IMR-90 (cell line): ENCODE results near the gene RGPD4. TPM values are rescaled to one million over a fixed set of nuclear protein-coding genes. Genes with fewer than 3 reads are reported as not detected.

Experiments
- ATAC-seq: fragments of 200-7000 bp; cut with Tn5 transposase; 2 replicates; pipeline ENCODE4 v1.9.1; 2020; ENCODE audit warnings: low read depth, mild to moderate bottlenecking, moderate library complexity
- BruUV-seq: library from RNA; stranded (reverse); fragments of 400-500 nt; replicated peaks from 2 replicates; lab custom pipeline; 2021; lab: Mats Ljungman, UMichigan
- CTCF ChIA-PET: fragments of 300-600 bp; formaldehyde crosslinking; extraction: SDS; loops from one replicate; lab custom pipeline; 2021; ENCODE audit warnings: antibody characterized with exemption; lab: Yijun Ruan, JAX
- POLR2A ChIA-PET: fragments of 300-600 bp; sonication (Branson Sonifier 250); formaldehyde crosslinking; loops from one replicate; lab custom pipeline; 2022; ENCODE audit warnings: antibody characterized with exemption; ENCODE audit not compliant: unreplicated experiment; lab: Charles Lee
- DNase-seq: peaks from one replicate; pipeline ENCODE4 v3.0.0; 2013
- H2AFZ ChIP-seq: replicated peaks from 2 replicates; pipeline ENCODE3; 2013; ENCODE audit warnings: low read length, mild to moderate bottlenecking; ENCODE audit not compliant: poor library complexity
- H2AK5ac ChIP-seq: 2 replicates; pipeline ENCODE4 v1.6.1; 2013; ENCODE audit warnings: low read depth, low read length, inconsistent platforms
- H2AK9ac ChIP-seq: replicated peaks from 2 replicates; pipeline ENCODE3; 2013; ENCODE audit warnings: mild to moderate bottlenecking, low read depth, low read length, moderate library complexity; ENCODE audit not compliant: poor library complexity
- H2BK120ac ChIP-seq: 2 replicates; pipeline ENCODE4 v1.6.1; 2013; ENCODE audit warnings: low read depth, low read length, inconsistent platforms
- H2BK15ac ChIP-seq: 3 replicates; pipeline ENCODE4 v1.6.1; 2013; ENCODE audit warnings: low read depth, low read length, inconsistent platforms
- H2BK20ac ChIP-seq: 2 replicates; pipeline ENCODE4 v1.6.1; 2013; ENCODE audit warnings: low read depth, mild to moderate bottlenecking, inconsistent platforms, low read length, moderate library complexity
- H2BK5ac ChIP-seq: 2 replicates; pipeline ENCODE4 v1.6.1; 2013; ENCODE audit warnings: mild to moderate bottlenecking, low read depth, low read length, inconsistent platforms; ENCODE audit not compliant: poor library complexity, severe bottlenecking
- H3K14ac ChIP-seq: replicated peaks from 2 replicates; pipeline ENCODE4 v1.6.1; 2013; ENCODE audit warnings: low read depth, low read length, inconsistent platforms
- H3K18ac ChIP-seq: 2 replicates; pipeline ENCODE4 v1.6.1; 2013; ENCODE audit warnings: low read depth, low read length, control low read depth
- H3K23ac ChIP-seq: 2 replicates; pipeline ENCODE4 v1.6.1; 2013; ENCODE audit warnings: low read depth, low read length, inconsistent platforms
- H3K27ac ChIP-seq: 2 replicates; pipeline ENCODE4 v1.5.1; 2013; ENCODE audit warnings: mild to moderate bottlenecking, control low read depth, low read length; ENCODE audit not compliant: insufficient read depth
- H3K27me3 ChIP-seq: 2 replicates; pipeline ENCODE4 v1.6.1; 2013; ENCODE audit warnings: low read length; ENCODE audit not compliant: control insufficient read depth, insufficient read depth
- H3K36me3 ChIP-seq: 2 replicates; pipeline ENCODE4 v1.6.1; 2013; ENCODE audit warnings: low read length, mixed read lengths; ENCODE audit not compliant: control insufficient read depth, insufficient read depth
- H3K4ac ChIP-seq: 2 replicates; pipeline ENCODE4 v1.6.1; 2013; ENCODE audit warnings: low read depth, low read length, inconsistent platforms
- H3K4me1 ChIP-seq: 2 replicates; pipeline ENCODE4 v1.6.1; 2013; ENCODE audit warnings: low read length, mixed read lengths; ENCODE audit not compliant: control insufficient read depth, insufficient read depth
- H3K4me2 ChIP-seq: 2 replicates; pipeline ENCODE4 v1.6.1; 2013; ENCODE audit warnings: low read depth, mild to moderate bottlenecking, control low read depth, low read length, moderate library complexity
- H3K4me3 ChIP-seq: 2 replicates; pipeline ENCODE4 v1.5.1; 2013; ENCODE audit warnings: low read depth, mild to moderate bottlenecking, control low read depth, low read length, moderate library complexity; ENCODE audit not compliant: insufficient read depth
- H3K56ac ChIP-seq: 2 replicates; pipeline ENCODE4 v1.6.1; 2013; ENCODE audit warnings: low read length, inconsistent platforms; ENCODE audit not compliant: insufficient read depth; ENCODE audit errors: extremely low read depth
- H3K79me1 ChIP-seq, 2 experiments: 2 replicates each; pipeline ENCODE4 v1.6.1; 2013; ENCODE audit warnings: low read length in 2 of 2, inconsistent platforms in 1 of 2, low read depth in 1 of 2
- H3K9ac ChIP-seq: 2 replicates; pipeline ENCODE4 v1.6.1; 2013; ENCODE audit warnings: low read depth, low read length, control low read depth
- H3K9me1 ChIP-seq: 2 replicates; pipeline ENCODE4 v1.6.1; 2013; ENCODE audit warnings: low read length, inconsistent platforms; ENCODE audit not compliant: insufficient read depth
- H3K9me3 ChIP-seq: 2 replicates; pipeline ENCODE4 v1.6.1; 2013; ENCODE audit warnings: low read length; ENCODE audit not compliant: control insufficient read depth, insufficient read depth
- H4K20me1 ChIP-seq: 2 replicates; pipeline ENCODE4 v1.6.1; 2013; ENCODE audit warnings: low read length, inconsistent platforms; ENCODE audit not compliant: insufficient read depth
- H4K5ac ChIP-seq: 2 replicates; pipeline ENCODE4 v1.6.1; 2013; ENCODE audit warnings: mild to moderate bottlenecking, low read depth, low read length, control low read depth
- H4K8ac ChIP-seq, 2 experiments: 2 replicates each; pipeline ENCODE4 v1.6.1; 2013; ENCODE audit warnings: low read depth in 2 of 2, low read length in 2 of 2, control low read depth in 1 of 2, inconsistent platforms in 1 of 2
- H4K91ac ChIP-seq: 2 replicates; pipeline ENCODE4 v1.6.1; 2013; ENCODE audit warnings: low read depth, low read length, inconsistent platforms; ENCODE audit not compliant: insufficient read depth
- CTCF ChIP-seq: conservative IDR thresholded peaks from 2 replicates; pipeline ENCODE4 v1.5.1; 2012; ENCODE audit warnings: mild to moderate bottlenecking, low read depth, low read length, improper control_type of control experiment
- ELK1 ChIP-seq: fragments of 150-350 bp; IDR thresholded peaks from 2 replicates; pipeline ENCODE4 v1.6.1; 2016; ENCODE audit warnings: low read depth, mild to moderate bottlenecking, low read length, moderate library complexity, borderline replicate concordance
- FOS ChIP-seq: fragments of 150-350 bp; IDR thresholded peaks from 2 replicates; pipeline ENCODE4 v1.6.1; 2016; ENCODE audit warnings: low read depth, low read length
- MAFK ChIP-seq: IDR thresholded peaks from 2 replicates; pipeline ENCODE4 v1.6.1; 2012; ENCODE audit warnings: low read depth, low read length, improper control_type of control experiment
- MAZ ChIP-seq: IDR thresholded peaks from 2 replicates; pipeline ENCODE4 v1.6.1; 2012; ENCODE audit warnings: low read depth, mild to moderate bottlenecking, low read length, improper control_type of control experiment, moderate library complexity, borderline replicate concordance
- MXI1 ChIP-seq: IDR thresholded peaks from 2 replicates; pipeline ENCODE4 v1.6.1; 2012; ENCODE audit warnings: low read depth, mild to moderate bottlenecking, low read length, moderate library complexity, borderline replicate concordance
- RAD21 ChIP-seq: IDR thresholded peaks from 2 replicates; pipeline ENCODE4 v1.6.1; 2012; ENCODE audit warnings: low read length, improper control_type of control experiment
- RFX5 ChIP-seq: IDR thresholded peaks from 2 replicates; pipeline ENCODE4 v1.8.0; 2012; ENCODE audit warnings: low read depth, mild to moderate bottlenecking, low read length, moderate library complexity
- SMC3 ChIP-seq: fragments of 150-350 bp; IDR thresholded peaks from 2 replicates; pipeline ENCODE4 v1.6.1; 2016; ENCODE audit warnings: low read depth, mild to moderate bottlenecking, antibody characterized with exemption, low read length, moderate library complexity
- USF2 ChIP-seq: fragments of 150-350 bp; IDR thresholded peaks from 2 replicates; pipeline ENCODE4 v1.6.1; 2017; ENCODE audit warnings: mild to moderate bottlenecking, antibody characterized with exemption, low read length, low read depth
- whole genome bisulfite sequencing, 2 experiments: methylation state at CpG; one replicate each; pipeline versions ENCODE4 v1.1.5 to v1.1.7; 2013; ENCODE audit warnings: missing lambda C conversion rate in 2 of 2; ENCODE audit not compliant: insufficient read length in 1 of 2; ENCODE audit errors: extremely low coverage in 2 of 2; 5-methylcytosine and 5-hydroxymethylcytosine counted together
- dilution Hi-C: fragments of 300-500 bp; cut with HindIII; formaldehyde crosslinking; loops from one replicate; pipeline ENCODE4 v1.14.3; 2018; ENCODE audit warnings: low sequenced_read_pairs; ENCODE audit not compliant: unreplicated experiment
- in situ Hi-C: fragments of 300-500 bp; cut with MboI; formaldehyde crosslinking; loops from 3 replicates; pipeline ENCODE4 v1.14.3; 2019; ENCODE audit warnings: low sequenced_read_pairs, inconsistent platforms, mixed read lengths
- intact Hi-C: fragments of 100-400 bp; cut with micrococcal nuclease; formaldehyde crosslinking; loops from 2 replicates; pipeline ENCODE4 v1.10.0; 2022
- polyA plus RNA-seq, 3 experiments: library from polyadenylated mRNA; depleted of rRNA; stranded (reverse); fragments of >200 nt; gene quantifications; 2 replicates each; pipeline ENCODE4 v1.2.3, GENCODE V29; 2012; ENCODE audit warnings: low replicate concordance in 1 of 3
- total RNA-seq: library from RNA; depleted of rRNA; stranded (reverse); fragments of >200 nt; gene quantifications from 2 replicates; pipeline ENCODE4 v1.2.3, GENCODE V29; 2012

The RGPD4 gene
- total and polyA plus RNA-seq, 2 of the 4 experiments (the other 2 are of a cell fraction): not detected

- intact Hi-C loops: loop anchor here (5.0 kb wide), 1 partner anchor 646 kb away; no protein-coding TSS in a partner anchor
- Histone ChIP-seq H3K4ac (no peak overlapping the region), H3K18ac (no peak overlapping the region), H4K91ac (no peak overlapping the region), H3K9me1 (no peaks in the 10 kb centered on the region), H3K4me3 (no peak overlapping the region), H3K27ac (no peak overlapping the region), H2BK20ac (no peak overlapping the region), H3K79me1 (no peaks in the 10 kb centered on the region), H2AK9ac (no peak overlapping the region), H2AK5ac (no peak overlapping the region), H3K27me3 (no peaks in the 10 kb centered on the region), H3K14ac (no peak overlapping the region), H4K5ac (no peak overlapping the region), H4K20me1 (no peaks in the 10 kb centered on the region), H3K9ac (no peak overlapping the region), H3K4me1 (no peaks in the 10 kb centered on the region), H3K36me3 (no peaks in the 10 kb centered on the region), H2BK15ac (no peak overlapping the region), H3K4me2 (no peak overlapping the region), H4K8ac (no peak overlapping the region), H2AFZ (no peak overlapping the region), H2BK5ac (no peak overlapping the region), H3K9me3 (no peaks in the 10 kb centered on the region), H2BK120ac (no peak overlapping the region), H3K23ac (no peak overlapping the region), H3K56ac (no peak overlapping the region)
- DNase-seq: no peak
- ChIA-PET POLR2A (no interaction called here), CTCF (interaction anchor here (0.6 to 1.4 kb wide), 6 partner anchors 9 to 658 kb away, joined by 3 to 4 read pairs (median 4); no protein-coding TSS in a partner anchor)
- ATAC-seq: no peak
- dilution Hi-C loops: no loop called here
- in situ Hi-C loops: loop anchor here (25.0 kb wide), 1 partner anchor 1699 kb away; no protein-coding TSS in a partner anchor
- BruUV-seq: no TSS peak
- TF ChIP-seq CTCF: peak; percentile 50
- no peak for TF ChIP-seq USF2
- TF ChIP-seq SMC3: 0 out of 2 replicates have a peak, but pooled peaks have one; percentile 16
- peak; percentile 38 for TF ChIP-seq RAD21
- TF ChIP-seq ELK1: no peak
- TF ChIP-seq RFX5: no peak
- TF ChIP-seq MAFK: no peak
- TF ChIP-seq FOS: no peak
- no peak for TF ChIP-seq MXI1
- no peak for TF ChIP-seq MAZ
- WGBS, 2 experiments: no CpG with 5 or more reads among the region's 5 CpGs
Observed at GRCh38 chr2:107936433-107937359, 110.0 kb downstream of the RGPD4 start.
